ENCODE results near the gene NPC1. TPM values are rescaled to one million over a fixed set of nuclear protein-coding genes. Genes with fewer than 3 reads are reported as not detected.

NPC1 gene
- polyA plus RNA-seq, 2 of the 4 experiments (the other 2 are of a cell fraction), result 42.5 to 61.4 TPM

DNA sequence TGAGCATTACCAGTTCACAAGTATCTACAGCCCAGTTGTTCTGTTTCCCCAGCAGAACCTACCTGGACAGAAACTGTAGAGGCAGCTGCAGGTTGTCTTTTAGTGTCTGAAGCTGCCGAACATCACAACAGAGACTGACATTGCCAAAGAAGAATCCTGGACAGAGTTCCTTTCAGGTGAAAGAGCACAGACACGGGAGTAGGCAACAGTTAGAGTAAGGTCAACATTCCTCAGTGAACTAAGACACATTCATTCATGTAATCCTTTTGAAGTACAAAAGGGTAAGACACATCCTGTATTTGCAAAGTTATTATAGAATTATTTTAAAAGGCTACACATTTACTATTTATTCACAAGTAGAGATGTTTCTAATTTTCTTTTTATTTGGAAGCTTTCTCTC lies 14.3 kb downstream of the NPC1 start:
- TF ChIP-seq ZSCAN20 (CRISPR knock-in tag; IDR thresholded peaks at IDR 0.05) (no peak), RAD21 (conservative IDR thresholded peaks at IDR 0.05 in 1 of 2, IDR thresholded peaks at IDR 0.05 in 1 of 2) (no peak), KDM5A (IDR thresholded peaks at IDR 0.05) (no peak), CBX8 (IDR thresholded peaks at IDR 0.05) (no peak), ZNF302 (CRISPR knock-in tag; IDR thresholded peaks at IDR 0.05) (no peak), SREBF2 (IDR thresholded peaks at IDR 0.05) (no peak), HOXB5 (CRISPR knock-in tag; IDR thresholded peaks at IDR 0.05) (no peak), PHF8 (IDR thresholded peaks at IDR 0.05; ENCODE audit: borderline replicate concordance, low read depth) (no peak), SMC3 (IDR thresholded peaks at IDR 0.05) (no peak), RFX5 (IDR thresholded peaks at IDR 0.05) (no peak), BHLHE40 (IDR thresholded peaks at IDR 0.05; ENCODE audit: low read depth, low read length) (no peak)
- TF ChIP-seq, protein P1, sequence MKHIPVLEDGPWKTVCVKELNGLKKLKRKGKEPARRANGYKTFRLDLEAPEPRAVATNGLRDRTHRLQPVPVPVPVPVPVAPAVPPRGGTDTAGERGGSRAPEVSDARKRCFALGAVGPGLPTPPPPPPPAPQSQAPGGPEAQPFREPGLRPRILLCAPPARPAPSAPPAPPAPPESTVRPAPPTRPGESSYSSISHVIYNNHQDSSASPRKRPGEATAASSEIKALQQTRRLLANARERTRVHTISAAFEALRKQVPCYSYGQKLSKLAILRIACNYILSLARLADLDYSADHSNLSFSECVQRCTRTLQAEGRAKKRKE (CRISPR knock-in tag; IDR thresholded peaks at IDR 0.05; ENCODE audit: low read depth), result no peak
- TF ChIP-seq, protein P2, sequence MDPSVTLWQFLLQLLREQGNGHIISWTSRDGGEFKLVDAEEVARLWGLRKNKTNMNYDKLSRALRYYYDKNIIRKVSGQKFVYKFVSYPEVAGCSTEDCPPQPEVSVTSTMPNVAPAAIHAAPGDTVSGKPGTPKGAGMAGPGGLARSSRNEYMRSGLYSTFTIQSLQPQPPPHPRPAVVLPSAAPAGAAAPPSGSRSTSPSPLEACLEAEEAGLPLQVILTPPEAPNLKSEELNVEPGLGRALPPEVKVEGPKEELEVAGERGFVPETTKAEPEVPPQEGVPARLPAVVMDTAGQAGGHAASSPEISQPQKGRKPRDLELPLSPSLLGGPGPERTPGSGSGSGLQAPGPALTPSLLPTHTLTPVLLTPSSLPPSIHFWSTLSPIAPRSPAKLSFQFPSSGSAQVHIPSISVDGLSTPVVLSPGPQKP (IDR thresholded peaks at IDR 0.05; ENCODE audit: low read depth, low read length), result no peak
- TF ChIP-seq, protein P3, sequence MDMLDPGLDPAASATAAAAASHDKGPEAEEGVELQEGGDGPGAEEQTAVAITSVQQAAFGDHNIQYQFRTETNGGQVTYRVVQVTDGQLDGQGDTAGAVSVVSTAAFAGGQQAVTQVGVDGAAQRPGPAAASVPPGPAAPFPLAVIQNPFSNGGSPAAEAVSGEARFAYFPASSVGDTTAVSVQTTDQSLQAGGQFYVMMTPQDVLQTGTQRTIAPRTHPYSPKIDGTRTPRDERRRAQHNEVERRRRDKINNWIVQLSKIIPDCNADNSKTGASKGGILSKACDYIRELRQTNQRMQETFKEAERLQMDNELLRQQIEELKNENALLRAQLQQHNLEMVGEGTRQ (IDR thresholded peaks at IDR 0.05), result no peak
- TF ChIP-seq, protein P4, sequence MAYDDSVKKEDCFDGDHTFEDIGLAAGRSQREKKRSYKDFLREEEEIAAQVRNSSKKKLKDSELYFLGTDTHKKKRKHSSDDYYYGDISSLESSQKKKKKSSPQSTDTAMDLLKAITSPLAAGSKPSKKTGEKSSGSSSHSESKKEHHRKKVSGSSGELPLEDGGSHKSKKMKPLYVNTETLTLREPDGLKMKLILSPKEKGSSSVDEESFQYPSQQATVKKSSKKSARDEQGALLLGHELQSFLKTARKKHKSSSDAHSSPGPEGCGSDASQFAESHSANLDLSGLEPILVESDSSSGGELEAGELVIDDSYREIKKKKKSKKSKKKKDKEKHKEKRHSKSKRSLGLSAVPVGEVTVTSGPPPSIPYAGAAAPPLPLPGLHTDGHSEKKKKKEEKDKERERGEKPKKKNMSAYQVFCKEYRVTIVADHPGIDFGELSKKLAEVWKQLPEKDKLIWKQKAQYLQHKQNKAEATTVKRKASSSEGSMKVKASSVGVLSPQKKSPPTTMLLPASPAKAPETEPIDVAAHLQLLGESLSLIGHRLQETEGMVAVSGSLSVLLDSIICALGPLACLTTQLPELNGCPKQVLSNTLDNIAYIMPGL (CRISPR knock-in tag; IDR thresholded peaks at IDR 0.05; ENCODE audit: borderline replicate concordance), result no peak
- DNase-seq (ENCODE audit: low read depth in 1 of 2, low spot score in 1 of 2) (no peak), FAIRE-seq (no peak), ATAC-seq (no peak)
- Histone ChIP-seq H3K4me1 (peaks cover 15% of the 10 kb centered on the region; the same call in 2 of the 3 replicates), H3K4me2 (no peak overlapping the region), H3K9me3 (no peaks in the 10 kb centered on the region), H3K27ac (no peak overlapping the region), H3K4me3 (no peak overlapping the region)
- POLR2A ChIA-PET, result no interaction called here
- 77% methylated on average over 2 of the region's 2 CpGs for WGBS (ENCODE audit: missing lambda C conversion rate)
- CTCF ChIA-PET, result interaction anchor here (1.6 kb wide), 1 partner anchor 132 kb away, joined by 4 read pairs; no protein-coding TSS in a partner anchor

DNA sequence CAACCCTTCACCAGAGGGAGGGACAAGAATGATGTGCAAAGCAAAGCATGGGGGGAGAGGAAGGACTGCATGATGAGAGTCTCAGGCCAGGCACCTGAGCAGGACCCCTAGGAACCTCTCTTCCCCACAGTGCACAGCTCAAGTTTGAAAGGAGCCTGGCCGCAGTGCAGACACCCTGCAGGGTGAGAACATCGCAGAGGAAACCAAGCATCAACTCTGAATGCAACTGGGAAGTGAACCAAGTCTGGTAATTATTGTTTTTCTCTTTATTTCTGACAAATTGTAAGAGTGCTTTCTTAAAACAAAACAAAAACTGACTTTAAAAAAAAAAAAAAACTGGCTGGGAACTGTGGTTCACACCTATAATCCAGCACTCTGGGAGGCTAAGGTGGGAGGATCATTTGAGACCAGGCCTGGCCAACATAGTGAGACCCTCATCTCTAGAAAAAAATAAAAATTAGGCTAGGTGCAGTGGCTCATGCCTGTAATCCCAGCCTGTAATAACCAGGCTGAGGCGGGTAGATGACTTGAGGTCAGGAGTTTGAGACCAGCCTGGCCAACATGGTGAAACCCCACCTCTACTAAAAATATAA lies 15.3 kb downstream of the NPC1 start:
- DNase-seq (ENCODE audit: low read depth in 1 of 2, low spot score in 1 of 2) (no peak), FAIRE-seq (no peak), ATAC-seq (no peak)
- no peak for TF ChIP-seq EHF (CRISPR knock-in tag; IDR thresholded peaks at IDR 0.05)
- TF ChIP-seq CEBPB (IDR thresholded peaks at IDR 0.05), result no peak
- TF ChIP-seq, protein P5, sequence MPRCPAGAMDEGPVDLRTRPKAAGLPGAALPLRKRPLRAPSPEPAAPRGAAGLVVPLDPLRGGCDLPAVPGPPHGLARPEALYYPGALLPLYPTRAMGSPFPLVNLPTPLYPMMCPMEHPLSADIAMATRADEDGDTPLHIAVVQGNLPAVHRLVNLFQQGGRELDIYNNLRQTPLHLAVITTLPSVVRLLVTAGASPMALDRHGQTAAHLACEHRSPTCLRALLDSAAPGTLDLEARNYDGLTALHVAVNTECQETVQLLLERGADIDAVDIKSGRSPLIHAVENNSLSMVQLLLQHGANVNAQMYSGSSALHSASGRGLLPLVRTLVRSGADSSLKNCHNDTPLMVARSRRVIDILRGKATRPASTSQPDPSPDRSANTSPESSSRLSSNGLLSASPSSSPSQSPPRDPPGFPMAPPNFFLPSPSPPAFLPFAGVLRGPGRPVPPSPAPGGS (IDR thresholded peaks at IDR 0.05), result no peak
- no peak for TF ChIP-seq MAZ (IDR thresholded peaks at IDR 0.05; ENCODE audit: borderline replicate concordance, low read depth, low read length)
- TF ChIP-seq RCOR1 (IDR thresholded peaks at IDR 0.05; ENCODE audit: low read depth, low read length), result no peak
- TF ChIP-seq HOXA7 (CRISPR knock-in tag; IDR thresholded peaks at IDR 0.05), result no peak
- TF ChIP-seq ZNF302 (CRISPR knock-in tag; IDR thresholded peaks at IDR 0.05), result no peak
- TF ChIP-seq RFX5 (IDR thresholded peaks at IDR 0.05), result no peak
- TF ChIP-seq, protein P4 (CRISPR knock-in tag; IDR thresholded peaks at IDR 0.05; ENCODE audit: borderline replicate concordance), result no peak
- TF ChIP-seq, protein P6, sequence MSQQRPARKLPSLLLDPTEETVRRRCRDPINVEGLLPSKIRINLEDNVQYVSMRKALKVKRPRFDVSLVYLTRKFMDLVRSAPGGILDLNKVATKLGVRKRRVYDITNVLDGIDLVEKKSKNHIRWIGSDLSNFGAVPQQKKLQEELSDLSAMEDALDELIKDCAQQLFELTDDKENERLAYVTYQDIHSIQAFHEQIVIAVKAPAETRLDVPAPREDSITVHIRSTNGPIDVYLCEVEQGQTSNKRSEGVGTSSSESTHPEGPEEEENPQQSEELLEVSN (IDR thresholded peaks at IDR 0.05; ENCODE audit: borderline replicate concordance, low read depth), result no peak
- no peak for TF ChIP-seq PHF8 (IDR thresholded peaks at IDR 0.05; ENCODE audit: borderline replicate concordance, low read depth)
- no peak for TF ChIP-seq RARB (CRISPR knock-in tag; IDR thresholded peaks at IDR 0.05)
- TF ChIP-seq TFCP2L1 (CRISPR knock-in tag; IDR thresholded peaks at IDR 0.05), result no peak
- no peak for TF ChIP-seq RNF2 (IDR thresholded peaks at IDR 0.05; ENCODE audit: borderline replicate concordance, low read depth)
- TF ChIP-seq HDAC2 (IDR thresholded peaks at IDR 0.05), result no peak
- CTCF ChIA-PET, result interaction anchor here (1.0 kb wide), 1 partner anchor 71 kb away, joined by 3 read pairs; no protein-coding TSS in a partner anchor
- Histone ChIP-seq H3K4me1 (peaks cover 15% of the 10 kb centered on the region; the same call in 2 of the 3 replicates), H3K9me3 (no peaks in the 10 kb centered on the region), H3K27ac (no peak overlapping the region), H3K4me2 (no peak overlapping the region), H3K4me3 (no peak overlapping the region)
- WGBS (ENCODE audit: missing lambda C conversion rate), result 95% methylated on average over 3 of the region's 3 CpGs
- POLR2A ChIA-PET, result no interaction called here

Measured in A549 (cell line).